ENCODE measurements around the gene DIDO1. TPM values are rescaled to one million over a fixed set of nuclear protein-coding genes. Genes with fewer than 3 reads are reported as not detected.

The DIDO1 gene
- total and polyA plus RNA-seq, 2 of the 13 experiments (the other 11 are each of a cell fraction or from before 2014, with no cell fraction given), result 75.0 to 75.1 TPM

- TF ChIP-seq ZNF7 (CRISPR knock-in tag; IDR thresholded peaks at IDR 0.05) (0 out of 2 replicates have a peak, but pooled peaks have one; percentile 7), ZNF558 (CRISPR knock-in tag; IDR thresholded peaks at IDR 0.05; ENCODE audit: borderline replicate concordance) (no peak), MXD1 (CRISPR knock-in tag; IDR thresholded peaks at IDR 0.05) (peak; percentile 47; the same call in 1 of the 2 replicates), ZNF772 (CRISPR knock-in tag; IDR thresholded peaks at IDR 0.05) (peak; percentile 79; the same call in 1 of the 2 replicates), ZNF777 (CRISPR knock-in tag; IDR thresholded peaks at IDR 0.05) (peak; percentile 71; the same call in 1 of the 2 replicates), ZFP62 (CRISPR knock-in tag; IDR thresholded peaks at IDR 0.05) (no peak; the same call in 1 of the 2 replicates), MAX (IDR thresholded peaks at IDR 0.05) (peak; percentile 66; the same call in 1 of the 2 replicates), AFF4 (CRISPR knock-in tag; IDR thresholded peaks at IDR 0.05) (0 out of 2 replicates have a peak, but pooled peaks have one; percentile 66), ZNF577 (CRISPR knock-in tag; IDR thresholded peaks at IDR 0.05; ENCODE audit: borderline replicate concordance, low read depth) (no peak), ZFYVE20 (CRISPR knock-in tag; IDR thresholded peaks at IDR 0.05; ENCODE audit: borderline replicate concordance, low read depth) (no peak), ZFX (CRISPR knock-in tag; IDR thresholded peaks at IDR 0.05; ENCODE audit: low read depth) (peak; percentile 92), NCOA1 (CRISPR knock-in tag; IDR thresholded peaks at IDR 0.05) (no peak), GTF3A (CRISPR knock-in tag; conservative IDR thresholded peaks at IDR 0.05) (no peak), ZBTB37 (CRISPR knock-in tag; IDR thresholded peaks at IDR 0.05) (no peak), MEF2D (CRISPR knock-in tag; IDR thresholded peaks at IDR 0.05) (peak; percentile 57; the same call in 1 of the 2 replicates), ZNF562 (CRISPR knock-in tag; IDR thresholded peaks at IDR 0.05; ENCODE audit: borderline replicate concordance) (no peak), IRF2 (CRISPR knock-in tag; IDR thresholded peaks at IDR 0.05) (peak; percentile 86; the same call in 1 of the 2 replicates)
- TF ChIP-seq, protein P1, sequence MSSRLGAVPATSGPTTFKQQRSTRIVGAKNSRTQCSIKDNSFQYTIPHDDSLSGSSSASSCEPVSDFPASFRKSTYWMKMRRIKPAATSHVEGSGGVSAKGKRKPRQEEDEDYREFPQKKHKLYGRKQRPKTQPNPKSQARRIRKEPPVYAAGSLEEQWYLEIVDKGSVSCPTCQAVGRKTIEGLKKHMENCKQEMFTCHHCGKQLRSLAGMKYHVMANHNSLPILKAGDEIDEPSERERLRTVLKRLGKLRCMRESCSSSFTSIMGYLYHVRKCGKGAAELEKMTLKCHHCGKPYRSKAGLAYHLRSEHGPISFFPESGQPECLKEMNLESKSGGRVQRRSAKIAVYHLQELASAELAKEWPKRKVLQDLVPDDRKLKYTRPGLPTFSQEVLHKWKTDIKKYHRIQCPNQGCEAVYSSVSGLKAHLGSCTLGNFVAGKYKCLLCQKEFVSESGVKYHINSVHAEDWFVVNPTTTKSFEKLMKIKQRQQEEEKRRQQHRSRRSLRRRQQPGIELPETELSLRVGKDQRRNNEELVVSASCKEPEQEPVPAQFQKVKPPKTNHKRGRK (CRISPR knock-in tag; IDR thresholded peaks at IDR 0.05), result no peak
- TF ChIP-seq, protein P2, sequence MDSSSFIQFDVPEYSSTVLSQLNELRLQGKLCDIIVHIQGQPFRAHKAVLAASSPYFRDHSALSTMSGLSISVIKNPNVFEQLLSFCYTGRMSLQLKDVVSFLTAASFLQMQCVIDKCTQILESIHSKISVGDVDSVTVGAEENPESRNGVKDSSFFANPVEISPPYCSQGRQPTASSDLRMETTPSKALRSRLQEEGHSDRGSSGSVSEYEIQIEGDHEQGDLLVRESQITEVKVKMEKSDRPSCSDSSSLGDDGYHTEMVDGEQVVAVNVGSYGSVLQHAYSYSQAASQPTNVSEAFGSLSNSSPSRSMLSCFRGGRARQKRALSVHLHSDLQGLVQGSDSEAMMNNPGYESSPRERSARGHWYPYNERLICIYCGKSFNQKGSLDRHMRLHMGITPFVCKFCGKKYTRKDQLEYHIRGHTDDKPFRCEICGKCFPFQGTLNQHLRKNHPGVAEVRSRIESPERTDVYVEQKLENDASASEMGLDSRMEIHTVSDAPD (CRISPR knock-in tag; IDR thresholded peaks at IDR 0.05), result no peak; the same call in 1 of the 2 replicates
Measured at GRCh38 chr20:62926229-62927127, at the start of gene DIDO1 (continued).

Measured in HepG2 (cell line).